ENCODE results near the gene FNDC3A.

GRCh38 chr13:48945626-48946025 is 30.1 kb upstream of the FNDC3A start:
- TF ChIP-seq ZNF274 (IDR thresholded peaks at IDR 0.05; ENCODE audit: low read depth, low read length) (no peak), YY1 (IDR thresholded peaks at IDR 0.05; ENCODE audit: insufficient read depth, insufficient read length) (no peak), SUZ12 (IDR thresholded peaks at IDR 0.05; ENCODE audit: extremely low read depth, insufficient read depth, insufficient read length) (no peak)

Data from NT2/D1 (cell line).